GM18520 (cell line): ENCODE results near the gene SLC44A3.
"Not testable (repeated sequence)": the region's sequence is repeated elsewhere in the genome, so short reads cannot be mapped to it uniquely, and the experiment has no call there.

Experiments used
- ATAC-seq: cut with Tn5 transposase; IDR thresholded peaks from one replicate; pipeline ENCODE4 v1.9.1; 2021; ENCODE audit not compliant: unreplicated experiment

The SLC44A3 gene

GRCh38 chr1:94929351-94930217 lies 109.4 kb downstream of the SLC44A3 start:
- ATAC-seq, result no peak

- no peak for ATAC-seq
Measured at GRCh38 chr1:94931254-94931841, 111.2 kb downstream of the SLC44A3 start.

GRCh38 chr1:94934551-94934950 lies 114.4 kb downstream of the SLC44A3 start:
- ATAC-seq, result no peak

- no peak for ATAC-seq
Measured at GRCh38 chr1:94935034-94935433, 114.9 kb downstream of the SLC44A3 start.

- no peak for ATAC-seq
Measured at GRCh38 chr1:94935476-94935875, 115.3 kb downstream of the SLC44A3 start.

GRCh38 chr1:94936861-94937620 lies 116.9 kb downstream of the SLC44A3 start:
- ATAC-seq, result no peak

- no peak for ATAC-seq
Measured at GRCh38 chr1:94937820-94938219, 117.7 kb downstream of the SLC44A3 start.

GRCh38 chr1:94940738-94941137 lies 120.6 kb downstream of the SLC44A3 start:
- ATAC-seq, result no peak

GRCh38 chr1:94941480-94941879 lies 121.3 kb downstream of the SLC44A3 start:
- not testable (repeated sequence) for ATAC-seq

GRCh38 chr1:94942171-94943128 lies 122.3 kb downstream of the SLC44A3 start:
- no peak for ATAC-seq
